Natural killer cell (primary cell): Measurements from ENCODE around the gene FILIP1L. TPM values are rescaled to one million over a fixed set of nuclear protein-coding genes. Genes with fewer than 3 reads are reported as not detected.

Experiments
- ATAC-seq, 3 donors: fragments of 150-1000 bp in 2 of 3; fragments of 200-7000 bp in 1 of 3; cut with Tn5 transposase; 1 replicate in 1 of 3; 2 replicates in 2 of 3; pipeline ENCODE4 v1.10.0; 2021; ENCODE audit warnings: mild to moderate bottlenecking in 2 of 3, moderate library complexity in 2 of 3
- DNase-seq, 2 donors: peaks; one replicate each; pipeline versions ENCODE4 v3.0.0 to v3.0.0-alpha.2; 2013 to 2021; ENCODE audit warnings: mixed read lengths in 1 of 2
- H3K27ac ChIP-seq: one replicate; pipeline ENCODE4 v1.5.1; 2013; ENCODE audit warnings: mild to moderate bottlenecking, low read length
- H3K27me3 ChIP-seq: one replicate; pipeline ENCODE4 v1.6.1; 2013; ENCODE audit warnings: low read length; ENCODE audit not compliant: control insufficient read depth, insufficient read depth
- H3K36me3 ChIP-seq: one replicate; pipeline ENCODE4 v1.6.1; 2013; ENCODE audit warnings: low read length; ENCODE audit not compliant: control insufficient read depth, insufficient read depth
- H3K4me1 ChIP-seq: one replicate; pipeline ENCODE4 v1.6.1; 2013; ENCODE audit warnings: low read length; ENCODE audit not compliant: control insufficient read depth, insufficient read depth
- H3K4me3 ChIP-seq: one replicate; pipeline ENCODE4 v1.5.1; 2013; ENCODE audit warnings: low read length
- H3K9me3 ChIP-seq: one replicate; pipeline ENCODE4 v1.6.1; 2013; ENCODE audit warnings: low read length; ENCODE audit not compliant: control insufficient read depth, insufficient read depth
- H3K27ac Mint-ChIP-seq, 2 donors: one replicate each; pipeline ENCODE4 v1.8.0; 2022; ENCODE audit warnings: mild to moderate bottlenecking in 2 of 2, mixed read lengths in 2 of 2, moderate library complexity in 1 of 2
- H3K27me3 Mint-ChIP-seq, 2 donors: one replicate each; pipeline ENCODE4 v1.8.0; 2022; ENCODE audit warnings: low read depth in 2 of 2, mixed read lengths in 2 of 2
- H3K36me3 Mint-ChIP-seq: one replicate; pipeline ENCODE4 v1.8.0; 2022; ENCODE audit warnings: mixed read lengths
- H3K4me1 Mint-ChIP-seq, 2 donors: one replicate each; pipeline ENCODE4 v1.8.0; 2022; ENCODE audit warnings: mixed read lengths in 2 of 2
- H3K4me3 Mint-ChIP-seq: one replicate; pipeline ENCODE4 v1.8.0; 2022; ENCODE audit warnings: mild to moderate bottlenecking, moderate library complexity, mixed read lengths
- H3K9me3 Mint-ChIP-seq, 2 donors: one replicate each; pipeline ENCODE4 v1.8.0; 2022; ENCODE audit warnings: mixed read lengths in 2 of 2
- CTCF ChIP-seq: fragments of 200-600 bp; IDR thresholded peaks from one replicate; pipeline ENCODE4 v1.8.0; 2022; ENCODE audit warnings: antibody characterized with exemption
- WGBS: methylation state at CpG from one replicate; pipeline ENCODE4 v1.1.7; 2013; ENCODE audit warnings: missing lambda C conversion rate; ENCODE audit not compliant: insufficient coverage; 5-methylcytosine and 5-hydroxymethylcytosine counted together
- intact Hi-C: fragments of 100-400 bp; cut with micrococcal nuclease; formaldehyde crosslinking; loops from one replicate; pipeline ENCODE4 v1.14.2; 2022
- total RNA-seq, 4 donors: library from RNA; stranded (reverse); fragments of 120-200 nt in 1 of 4; gene quantifications; one replicate each; pipeline versions ENCODE4 v1.2.3 to v1.2.4, GENCODE V29; 2013 to 2022

FILIP1L gene
- total RNA-seq, 3 donors from 2014 or later (not counting 1 experiment from before 2014, with no cell fraction given) = 0.12 TPM; not detected in 2

DNA sequence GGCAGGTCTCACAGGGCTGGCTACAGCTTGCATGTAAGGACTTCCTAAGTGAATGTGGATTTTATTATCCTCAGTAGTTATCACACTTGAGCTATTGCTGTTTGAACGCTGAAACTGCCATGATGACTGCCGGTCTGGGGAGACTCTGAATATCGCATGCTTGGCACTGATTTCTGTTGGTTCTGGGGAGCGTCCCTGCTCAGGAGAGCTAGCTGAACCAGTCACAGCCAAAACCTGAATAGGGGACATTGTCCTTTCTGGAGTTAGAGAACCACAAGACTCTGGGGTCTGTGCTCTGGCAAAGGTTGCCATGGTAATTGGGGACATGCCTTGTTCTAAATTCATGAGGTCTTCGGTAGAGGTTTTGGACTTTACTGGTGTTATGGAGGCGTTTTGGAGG, 265.9 kb downstream of the FILIP1L start:
- no peak overlapping the region for H3K27ac ChIP-seq
- H3K9me3 Mint-ChIP-seq = no peaks in the 10 kb centered on the region
- H3K27ac Mint-ChIP-seq = no peak overlapping the region
- WGBS = 89% methylated on average over 6 of the region's 6 CpGs
- intact Hi-C loops = no loop called here
- H3K9me3 ChIP-seq = no peaks in the 10 kb centered on the region
- H3K4me3 ChIP-seq = no peak overlapping the region
- H3K27me3 Mint-ChIP-seq = no peaks in the 10 kb centered on the region
- no peaks in the 10 kb centered on the region for H3K36me3 Mint-ChIP-seq
- H3K36me3 ChIP-seq = no peaks in the 10 kb centered on the region
- ATAC-seq = no peak
- no peak for DNase-seq
- TF ChIP-seq CTCF = no peak
- no peak overlapping the region for H3K4me3 Mint-ChIP-seq
- no peaks in the 10 kb centered on the region for H3K4me1 Mint-ChIP-seq
- no peaks in the 10 kb centered on the region for H3K4me1 ChIP-seq
- H3K27me3 ChIP-seq = no peaks in the 10 kb centered on the region

GRCh38 chr3:99846477-99847160, 267.7 kb downstream of the FILIP1L start:
- WGBS = 90% methylated on average over 5 of the region's 6 CpGs

GRCh38 chr3:99845999-99846398, 268.3 kb downstream of the FILIP1L start:
- 92% methylated on average over 2 of the region's 2 CpGs for WGBS
- Histone ChIP-seq H3K4me3 (no peak overlapping the region), H3K9me3 (no peaks in the 10 kb centered on the region), H3K4me1 (no peaks in the 10 kb centered on the region), H3K36me3 (no peaks in the 10 kb centered on the region), H3K27ac (no peak overlapping the region), H3K27me3 (no peaks in the 10 kb centered on the region)
- H3K27me3 Mint-ChIP-seq = no peaks in the 10 kb centered on the region
- H3K36me3 Mint-ChIP-seq = no peaks in the 10 kb centered on the region
- no peak for TF ChIP-seq CTCF
- ATAC-seq (no peak), DNase-seq (no peak)
- intact Hi-C loops = no loop called here
- no peaks in the 10 kb centered on the region for H3K9me3 Mint-ChIP-seq
- no peaks in the 10 kb centered on the region for H3K4me1 Mint-ChIP-seq
- no peak overlapping the region for H3K4me3 Mint-ChIP-seq
- H3K27ac Mint-ChIP-seq = no peak overlapping the region

More at GRCh38 chr3:99846477-99847160, 267.7 kb downstream of the FILIP1L start:
- H3K4me1 Mint-ChIP-seq = no peaks in the 10 kb centered on the region
- Histone ChIP-seq H3K4me1 (no peaks in the 10 kb centered on the region), H3K36me3 (no peaks in the 10 kb centered on the region), H3K9me3 (no peaks in the 10 kb centered on the region), H3K27ac (no peak overlapping the region), H3K4me3 (no peak overlapping the region), H3K27me3 (no peaks in the 10 kb centered on the region)
- no peak for TF ChIP-seq CTCF
- ATAC-seq = no peak
- H3K9me3 Mint-ChIP-seq = no peaks in the 10 kb centered on the region
- no peaks in the 10 kb centered on the region for H3K36me3 Mint-ChIP-seq
- intact Hi-C loops = no loop called here
- no peak overlapping the region for H3K27ac Mint-ChIP-seq
- DNase-seq = no peak
- H3K27me3 Mint-ChIP-seq = no peaks in the 10 kb centered on the region
- H3K4me3 Mint-ChIP-seq = no peak overlapping the region

DNA sequence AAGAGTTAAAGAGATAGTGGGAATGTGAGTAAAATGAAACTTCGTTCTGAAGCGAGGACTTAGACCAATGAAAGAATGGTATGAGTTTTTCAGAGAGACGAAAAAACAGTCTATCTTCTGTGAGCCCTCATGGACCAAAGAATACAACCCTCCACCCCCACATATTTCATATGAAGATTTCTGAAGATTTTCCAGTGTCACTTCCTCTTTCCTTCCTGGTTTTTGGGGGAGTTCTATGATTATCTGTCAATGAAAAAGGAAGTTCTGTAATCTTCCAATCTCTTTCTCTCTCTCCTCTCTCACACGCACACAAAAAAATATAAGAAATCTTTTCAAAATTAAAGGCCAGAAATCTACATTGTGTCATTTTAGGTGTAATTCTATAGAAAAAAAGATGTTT, 269.0 kb downstream of the FILIP1L start:
- no peak overlapping the region for H3K4me3 ChIP-seq
- no peaks in the 10 kb centered on the region for H3K27me3 Mint-ChIP-seq
- no peaks in the 10 kb centered on the region for H3K4me1 Mint-ChIP-seq
- H3K9me3 ChIP-seq = no peaks in the 10 kb centered on the region
- H3K4me1 ChIP-seq = no peaks in the 10 kb centered on the region
- intact Hi-C loops = no loop called here
- no peaks in the 10 kb centered on the region for H3K9me3 Mint-ChIP-seq
- H3K36me3 ChIP-seq = no peaks in the 10 kb centered on the region
- WGBS = 88% methylated on average over 2 of the region's 4 CpGs
- no peaks in the 10 kb centered on the region for H3K36me3 Mint-ChIP-seq
- H3K27me3 ChIP-seq = no peaks in the 10 kb centered on the region
- ATAC-seq = no peak
- TF ChIP-seq CTCF = no peak
- DNase-seq = no peak
- H3K27ac ChIP-seq = no peak overlapping the region
- H3K4me3 Mint-ChIP-seq = no peak overlapping the region
- H3K27ac Mint-ChIP-seq = no peak overlapping the region
